Dedifferentiated amniotic fluid mesenchymal stem cell (primary cell): ENCODE measurements around the gene FRMD1.

Source experiments
- DNase-seq: peaks from one replicate; pipeline ENCODE4 v3.0.0-alpha.2; 2016; ENCODE audit errors: extremely low spot score

Gene FRMD1

DNA sequence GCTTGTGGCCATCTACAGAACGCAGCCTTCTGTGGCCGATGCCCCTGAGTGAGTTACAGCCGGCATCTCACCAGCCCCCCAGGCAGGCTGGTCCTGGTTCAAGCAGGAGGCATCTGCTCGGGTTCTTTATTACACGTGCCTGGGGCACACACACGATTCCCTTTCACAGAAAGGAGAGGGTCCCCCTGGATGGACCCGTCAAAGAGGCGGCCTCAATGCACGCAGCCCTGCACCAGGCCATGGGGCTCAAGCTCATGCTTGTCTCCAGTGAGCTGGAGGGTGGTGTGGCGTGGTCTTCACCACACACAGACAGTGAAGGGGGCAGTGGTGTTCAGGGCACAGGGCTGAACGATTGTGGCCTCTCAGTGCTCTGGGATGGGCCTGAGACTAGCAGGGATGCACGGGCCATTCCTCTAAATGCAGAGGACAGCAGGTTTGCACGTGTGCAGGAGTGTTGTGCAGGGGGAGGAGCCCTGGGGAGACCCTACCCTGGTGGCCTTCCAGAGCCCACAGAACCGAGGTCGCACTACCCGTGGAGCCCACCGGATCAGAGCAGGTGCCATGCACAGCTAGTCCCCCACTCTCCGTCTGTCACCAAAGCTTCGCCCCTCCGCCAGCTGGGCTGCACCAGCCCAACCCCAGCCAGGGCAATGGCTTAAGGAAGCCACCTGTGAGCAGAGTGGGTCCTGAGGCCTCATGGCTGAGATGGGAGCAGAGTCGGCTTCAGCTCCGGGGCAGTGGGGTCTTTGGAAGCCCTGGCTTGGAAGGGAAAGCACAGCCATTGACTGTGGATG lies 23.1 kb downstream of the FRMD1 start:
- DNase-seq = no peak

DNA sequence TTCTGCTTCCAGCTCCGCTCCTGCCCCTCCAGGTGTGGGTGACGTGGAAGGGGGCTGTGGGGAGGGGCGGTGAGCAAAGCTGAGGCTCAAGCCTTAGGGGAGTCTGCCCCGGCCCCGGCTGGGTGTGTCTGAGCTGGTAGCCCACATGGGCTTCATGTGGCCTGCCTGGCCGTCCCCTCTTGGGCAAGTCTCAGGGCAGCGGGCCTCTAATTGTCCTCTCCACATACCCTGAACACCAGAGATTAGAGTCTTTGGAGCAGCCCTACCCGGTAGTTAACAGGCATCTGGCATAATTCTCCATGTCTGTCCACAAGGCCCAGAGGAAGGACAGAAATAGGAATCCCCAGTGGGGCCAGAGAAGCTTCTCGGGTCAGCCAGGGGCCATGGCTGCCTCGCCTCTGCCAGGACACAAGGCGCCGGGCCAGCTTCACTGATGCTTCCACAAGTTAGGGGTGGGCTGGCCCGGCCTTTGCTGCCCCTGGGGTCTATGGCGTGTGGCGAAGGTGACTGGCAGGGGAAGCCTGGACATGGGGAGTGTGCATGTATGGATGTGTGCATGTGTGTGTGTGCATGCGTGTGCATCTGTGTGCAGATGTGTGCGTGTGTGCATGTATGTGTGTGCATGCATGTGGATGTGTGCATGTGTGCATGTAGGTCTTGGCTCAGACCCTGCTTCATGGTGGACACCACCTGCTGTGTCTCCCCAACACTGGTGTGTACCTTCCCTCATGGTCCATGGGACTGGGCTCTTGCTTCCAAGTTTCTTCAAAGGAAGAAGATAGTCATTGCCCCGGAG lies 24.0 kb downstream of the FRMD1 start:
- DNase-seq = no peak

DNA sequence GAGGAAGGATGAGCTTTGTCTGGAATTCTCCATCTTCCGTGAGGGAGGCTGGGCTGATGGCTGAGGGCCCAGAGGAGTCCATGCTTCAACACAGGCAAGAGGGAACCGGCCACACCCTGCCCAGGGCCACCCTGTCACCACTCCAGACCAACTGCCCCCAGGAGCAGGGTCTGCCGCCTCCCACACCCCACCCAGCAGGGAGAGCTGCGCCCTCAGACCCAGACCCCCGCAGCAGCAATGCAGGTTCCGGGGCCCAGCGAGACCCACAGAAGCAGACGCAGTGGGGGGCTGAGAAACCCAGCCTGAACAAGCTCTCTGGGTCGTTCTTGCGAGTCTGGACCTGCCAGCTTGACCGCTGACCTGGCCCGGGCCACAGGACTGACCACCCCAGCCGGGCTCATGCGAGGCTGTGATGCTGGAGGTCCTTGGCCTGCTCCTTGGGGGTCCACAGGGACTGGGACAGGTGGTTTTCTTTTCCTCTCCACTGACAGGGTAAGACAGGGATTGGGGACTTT lies 25.0 kb downstream of the FRMD1 start:
- no peak for DNase-seq

DNA sequence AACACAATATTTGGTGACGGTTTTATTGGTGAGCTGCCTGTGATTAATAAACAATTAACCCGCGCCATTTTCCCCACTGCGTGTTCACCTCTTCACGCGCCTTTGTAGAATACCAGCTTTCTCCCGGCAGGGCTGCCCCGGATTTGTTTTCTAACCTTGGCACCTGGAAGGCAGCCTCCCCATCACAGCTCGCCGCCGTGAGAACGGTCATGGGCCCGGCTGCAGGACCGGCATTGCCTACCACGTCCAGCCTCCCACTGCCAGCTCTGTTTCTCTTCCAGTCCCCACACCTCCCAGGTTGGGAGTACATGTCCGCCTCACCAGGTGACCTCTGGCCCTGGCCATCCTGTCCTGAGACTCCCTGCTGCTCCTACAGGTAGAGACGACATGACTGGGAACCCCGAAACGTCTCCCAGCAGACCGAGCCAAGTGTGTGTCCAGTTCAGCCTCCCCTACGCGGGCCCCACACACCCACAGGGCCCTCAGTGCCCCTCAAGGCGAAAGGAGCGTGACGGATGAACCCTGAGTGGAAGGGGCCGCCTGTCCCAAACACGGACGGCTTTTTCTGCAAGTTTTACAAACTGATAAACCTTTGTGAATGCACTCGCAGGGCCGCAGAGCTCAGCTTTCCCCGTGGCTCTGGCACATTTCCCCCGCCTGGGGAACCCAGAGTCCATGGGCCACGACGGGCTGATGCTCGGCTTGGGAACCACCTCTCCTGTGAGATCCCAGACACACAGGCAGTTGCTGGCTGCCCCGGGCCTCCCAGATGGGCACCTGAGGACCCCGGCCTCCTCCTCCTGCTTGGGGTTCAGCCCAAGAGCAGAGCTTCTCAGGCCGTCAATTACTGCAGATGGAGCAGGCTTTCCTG lies 25.7 kb downstream of the FRMD1 start:
- DNase-seq = no peak

DNA sequence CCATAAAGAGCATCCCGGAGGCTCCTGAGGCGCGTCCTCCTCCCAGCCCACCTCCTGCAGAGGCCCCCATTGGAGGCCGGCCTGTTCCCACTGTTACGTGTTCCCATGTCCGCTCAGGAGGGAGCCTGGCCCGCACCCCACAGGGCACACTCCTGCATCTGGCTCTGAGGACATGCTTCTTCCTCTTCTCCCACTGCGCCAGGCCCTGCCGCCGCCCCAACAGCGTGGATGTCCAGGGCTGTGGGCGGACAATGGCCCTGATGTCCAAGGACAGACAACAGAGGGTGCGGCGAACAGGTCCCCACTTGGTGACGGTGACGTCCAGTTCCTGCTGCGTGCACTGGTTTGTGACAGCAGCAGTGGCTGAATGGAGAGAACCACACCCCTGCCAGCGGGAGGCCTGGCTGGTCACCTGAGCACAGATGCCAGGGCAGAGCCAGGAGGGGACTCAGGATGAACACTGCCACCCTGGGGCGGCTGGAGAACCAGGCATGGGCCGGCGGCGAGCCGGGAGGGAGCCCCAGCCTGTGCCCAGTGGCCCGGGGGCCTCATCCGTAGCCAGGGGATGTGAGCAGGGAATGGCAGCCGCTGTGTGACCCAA lies 26.6 kb downstream of the FRMD1 start:
- DNase-seq = no peak

DNA sequence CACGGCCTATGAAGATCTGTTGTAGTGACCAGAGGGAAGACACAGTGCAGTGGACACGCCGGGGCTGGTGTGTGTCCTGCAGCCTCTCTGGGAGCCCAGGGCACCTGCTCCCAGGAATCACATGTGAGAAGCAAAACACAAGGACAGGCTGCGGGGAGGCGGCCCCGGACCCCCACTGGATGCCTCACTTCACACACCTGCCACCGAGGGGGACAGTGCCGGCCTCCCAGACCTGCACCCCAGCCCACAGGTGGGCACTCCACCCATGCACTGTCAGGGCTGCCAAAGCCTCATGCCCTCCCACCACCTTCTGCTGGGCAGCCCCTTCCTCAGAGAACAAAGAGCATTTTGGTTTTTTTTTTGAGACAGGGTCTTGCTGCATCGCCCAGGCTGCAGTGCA lies 27.4 kb downstream of the FRMD1 start:
- no peak for DNase-seq

DNA sequence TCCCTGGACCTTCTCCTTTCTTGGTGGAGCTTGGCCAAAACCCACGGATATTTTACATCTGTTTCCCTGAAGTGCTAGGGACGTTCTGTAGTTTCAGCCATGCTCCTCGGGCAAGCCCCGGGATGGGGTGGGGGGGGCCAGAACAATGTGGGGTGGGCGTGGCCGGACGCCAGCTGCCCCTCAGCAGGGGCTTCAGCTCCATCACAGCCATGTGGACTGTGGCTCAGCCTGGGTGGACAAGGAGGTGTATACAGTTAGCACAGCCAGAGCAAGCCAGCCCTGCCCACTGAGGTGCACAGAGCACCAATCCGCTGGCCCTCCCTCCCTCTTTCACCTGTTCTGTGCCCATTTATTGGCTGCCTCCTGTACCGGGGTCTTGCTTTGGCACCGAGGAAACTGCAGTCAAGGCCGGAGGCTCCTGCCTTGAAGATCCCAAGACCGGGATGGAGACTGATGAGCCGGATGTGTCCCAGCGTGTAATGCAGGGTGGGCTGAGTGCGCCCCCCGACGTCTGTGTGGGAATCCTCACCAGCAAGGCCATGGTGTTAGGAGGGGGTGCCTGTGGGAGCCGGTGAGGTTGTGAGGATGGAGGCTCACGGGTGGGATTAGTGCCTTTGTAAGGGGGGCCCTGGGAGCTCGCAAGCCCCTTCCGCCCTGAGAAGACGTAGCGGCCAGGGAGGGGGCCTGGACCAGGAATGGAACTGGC lies 28.0 kb downstream of the FRMD1 start:
- DNase-seq = no peak

DNA sequence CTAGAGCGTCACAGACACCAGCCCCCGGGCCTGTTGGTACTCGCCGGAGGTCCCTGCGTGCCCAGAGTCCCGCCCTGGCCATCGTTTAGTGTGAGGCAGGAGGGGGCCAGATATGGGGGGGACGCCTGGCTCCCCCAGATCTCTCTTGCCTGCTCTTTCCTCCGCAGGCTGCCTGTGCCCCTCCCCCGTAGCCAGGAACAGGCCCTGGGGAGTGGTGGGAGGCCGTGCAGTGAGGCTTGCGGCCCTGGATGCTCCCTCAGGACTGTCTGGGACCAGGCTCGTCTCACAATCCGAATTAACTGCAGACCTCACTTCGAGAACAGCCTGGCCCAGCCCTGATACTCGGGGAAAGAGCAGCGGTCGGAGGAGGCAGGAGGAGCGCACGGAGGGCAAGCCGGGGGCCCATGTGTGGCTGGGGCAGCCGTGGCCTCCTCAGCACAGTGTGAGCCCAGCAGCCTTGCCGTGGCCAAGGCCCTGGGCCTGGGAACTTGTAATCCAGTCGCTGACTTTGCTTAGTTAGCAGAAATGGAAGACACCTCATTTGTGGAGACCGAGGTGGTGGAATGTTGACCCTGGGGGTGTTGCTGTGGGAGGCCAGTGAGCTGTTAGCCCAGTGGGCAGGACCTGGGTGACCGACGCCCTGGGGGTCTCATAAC lies 28.7 kb downstream of the FRMD1 start:
- no peak for DNase-seq

DNA sequence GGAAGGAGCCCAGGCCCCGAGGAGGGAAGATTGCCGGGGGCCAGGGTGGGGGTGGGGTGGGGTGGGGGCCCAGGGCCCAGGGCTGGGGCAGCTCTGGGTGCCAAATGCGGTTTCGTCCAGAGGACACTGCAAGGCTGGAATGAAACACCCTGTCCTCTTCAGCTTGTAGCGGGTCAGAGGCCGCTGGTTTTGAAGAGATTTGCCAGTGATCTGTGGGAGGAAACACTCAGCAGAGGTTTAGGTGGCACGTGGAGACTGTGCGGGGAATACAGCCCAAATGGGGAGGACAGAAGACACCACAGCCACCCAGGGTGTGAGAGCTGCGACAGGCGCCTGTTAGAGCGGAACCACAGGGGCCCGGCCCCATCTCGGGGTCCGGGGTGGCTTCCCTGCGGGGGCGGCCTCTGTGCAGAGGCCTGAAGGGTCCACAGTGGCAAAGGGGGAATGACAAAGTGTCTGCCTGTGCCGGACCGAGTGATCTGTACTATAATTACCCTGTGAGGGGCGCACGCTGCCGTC lies 29.2 kb downstream of the FRMD1 start:
- DNase-seq = no peak

DNA sequence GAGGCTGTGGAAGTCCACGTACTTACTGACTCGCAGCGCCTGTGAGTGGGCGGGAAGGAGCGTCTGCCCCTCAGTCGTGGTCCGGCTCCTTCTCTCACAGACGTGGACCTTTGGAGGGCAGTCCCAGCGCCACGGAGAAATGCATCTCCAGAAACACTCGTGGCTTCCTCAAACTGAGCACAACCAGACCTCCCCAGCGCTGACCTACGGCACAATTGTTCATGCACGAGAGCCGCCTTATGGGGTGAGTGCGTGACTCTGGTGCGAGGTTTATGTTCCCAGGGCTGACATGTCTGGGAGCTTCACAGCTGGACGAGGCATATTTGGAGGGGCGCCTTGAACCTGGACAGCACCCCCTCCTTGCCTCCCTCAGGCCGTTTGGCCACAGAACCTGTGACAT lies 29.7 kb downstream of the FRMD1 start:
- DNase-seq = no peak

DNA sequence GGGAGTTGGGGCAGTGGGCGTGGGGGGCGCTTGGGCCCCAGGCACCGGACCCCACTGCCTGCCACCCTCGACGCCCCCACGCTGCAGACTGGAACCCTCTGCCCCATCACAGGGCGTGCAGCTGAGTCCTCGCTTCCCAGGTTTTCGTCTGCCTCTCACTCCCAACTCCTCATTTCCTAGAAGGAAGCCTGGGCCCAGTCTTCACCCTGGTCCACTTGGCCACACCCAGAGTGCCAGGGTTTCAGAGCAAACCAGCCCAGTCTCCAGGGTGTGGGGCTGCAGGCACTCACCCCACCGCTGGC lies 30.3 kb downstream of the FRMD1 start:
- DNase-seq = no peak

DNA sequence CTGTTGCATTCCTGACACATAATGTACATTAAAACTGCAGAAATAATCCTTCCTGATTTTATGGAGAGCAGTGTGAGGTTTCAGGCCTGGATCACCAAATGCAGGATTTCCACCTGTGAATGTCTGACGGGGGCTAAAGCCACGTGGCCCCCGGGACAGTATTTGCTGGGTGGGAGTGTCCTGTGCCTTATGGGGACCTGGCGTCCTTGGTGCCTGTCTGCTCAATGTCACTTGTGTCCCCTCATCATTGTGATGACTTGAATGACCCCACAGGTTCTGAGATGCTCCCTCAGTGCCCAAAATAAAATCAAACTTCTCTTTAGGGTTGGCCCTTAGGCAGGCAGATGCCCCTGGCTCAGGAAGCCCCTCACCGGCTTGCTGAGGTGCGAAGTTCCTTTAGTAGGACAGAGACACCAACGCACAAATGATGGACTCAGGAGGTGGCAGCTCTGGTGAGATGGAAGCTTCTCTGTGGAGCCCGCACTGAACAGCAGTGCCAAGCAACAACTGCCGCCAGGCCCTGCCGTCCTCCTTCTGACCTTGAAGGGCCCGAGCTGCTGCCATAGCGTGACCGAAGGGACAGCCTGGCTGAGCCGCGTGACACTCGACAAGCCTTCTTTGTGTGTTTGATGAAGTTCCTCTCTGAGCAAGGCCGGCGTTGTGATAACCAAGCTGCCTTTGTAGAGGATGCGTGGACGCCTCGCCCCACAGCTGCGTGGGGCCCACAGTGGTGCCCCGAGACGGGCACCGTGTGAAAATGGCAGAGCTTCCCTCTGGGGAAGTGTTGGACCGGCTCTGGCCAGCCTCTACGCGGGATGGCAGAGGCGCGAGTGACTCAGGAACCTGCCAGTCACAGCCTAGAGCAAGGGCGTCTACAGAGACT lies 30.9 kb downstream of the FRMD1 start:
- DNase-seq = no peak

DNA sequence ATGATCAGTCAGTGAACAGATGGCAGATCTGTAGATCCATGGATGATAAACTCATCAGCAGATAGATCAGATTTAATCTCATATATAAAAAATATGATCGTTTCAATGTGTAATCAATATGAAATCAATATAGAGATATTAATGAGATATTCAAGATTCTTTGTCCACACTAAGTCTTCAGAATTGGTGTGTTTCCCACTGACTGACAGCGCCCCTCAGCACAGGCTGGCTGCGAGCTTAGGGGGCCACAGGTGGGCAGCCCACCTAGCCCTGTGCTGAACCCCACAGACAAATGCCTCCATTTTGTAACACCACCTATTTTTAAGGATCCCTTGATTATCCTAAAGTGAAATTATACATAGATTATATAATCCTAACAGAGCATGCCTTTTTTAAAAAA lies 32.3 kb downstream of the FRMD1 start:
- DNase-seq = no peak

DNA sequence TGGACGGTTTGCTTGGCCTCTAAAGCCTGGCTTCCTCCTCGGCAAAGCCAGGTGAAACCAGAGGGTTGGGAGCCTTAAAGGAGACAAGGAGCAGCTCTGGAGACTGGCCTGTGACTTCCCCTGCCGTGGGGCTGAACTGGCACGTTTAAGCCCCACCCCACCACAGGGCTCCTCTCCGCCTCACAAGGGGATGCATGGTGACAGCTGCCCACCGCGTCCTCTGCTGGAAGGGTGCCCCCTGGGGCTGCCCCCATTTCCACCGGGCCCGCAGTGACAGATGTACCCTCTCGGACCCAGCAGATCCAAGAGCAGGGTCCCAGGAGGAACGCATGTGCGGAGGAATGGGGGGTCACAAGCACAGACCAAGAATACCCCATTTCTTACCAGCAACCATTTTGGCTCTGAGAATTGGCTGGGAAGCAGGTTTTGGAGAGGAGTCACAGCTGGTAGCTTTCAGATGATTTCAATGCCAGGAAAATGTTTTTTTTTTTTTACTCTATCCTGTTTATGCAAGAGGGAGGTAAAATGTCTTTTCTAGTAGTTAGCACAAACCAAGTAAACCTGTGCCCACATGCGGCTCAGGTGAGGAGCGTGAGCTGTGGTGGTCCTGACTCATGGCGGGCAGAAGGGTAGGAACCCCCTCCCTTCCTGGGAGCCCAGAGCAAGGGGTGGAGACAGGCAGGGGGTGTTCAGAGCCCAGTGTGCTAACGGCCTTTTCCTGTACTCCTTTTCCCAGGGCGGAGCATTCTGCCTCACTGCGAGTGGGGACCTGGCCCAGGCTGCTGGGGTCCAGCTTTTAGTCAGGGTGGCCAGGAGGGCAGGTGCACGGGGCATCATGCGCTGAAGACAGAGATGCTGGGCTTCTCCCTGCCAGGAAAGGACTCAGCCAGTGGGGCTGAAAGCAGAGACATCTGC lies 33.0 kb downstream of the FRMD1 start:
- no peak for DNase-seq

DNA sequence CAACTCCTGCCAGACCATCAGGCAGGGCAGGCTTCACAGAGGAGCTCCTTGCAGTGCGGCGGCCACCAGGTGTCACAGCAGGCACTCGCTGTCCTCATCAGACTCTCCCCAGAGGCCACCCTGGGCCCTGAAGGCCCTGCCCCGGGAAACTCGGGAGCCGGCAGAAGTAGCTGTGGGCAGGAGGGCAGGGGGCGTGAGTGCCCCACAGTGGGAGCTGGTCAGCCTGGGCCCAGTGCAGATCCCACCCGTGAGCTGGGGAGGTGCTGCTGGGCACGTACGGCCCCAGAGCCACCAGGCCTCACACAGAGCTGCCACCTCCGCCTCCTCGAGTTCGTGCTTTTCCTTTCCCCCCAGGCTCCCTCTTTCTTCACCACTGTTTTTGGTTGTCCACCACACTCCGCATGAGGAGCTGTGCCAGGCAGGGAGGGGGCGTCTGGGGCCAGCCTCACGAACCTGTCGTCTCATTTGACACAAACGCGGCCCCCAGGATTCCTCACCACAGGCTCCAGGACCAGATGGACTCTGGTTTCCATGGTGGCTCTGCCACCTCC lies 33.8 kb downstream of the FRMD1 start:
- DNase-seq = no peak

DNA sequence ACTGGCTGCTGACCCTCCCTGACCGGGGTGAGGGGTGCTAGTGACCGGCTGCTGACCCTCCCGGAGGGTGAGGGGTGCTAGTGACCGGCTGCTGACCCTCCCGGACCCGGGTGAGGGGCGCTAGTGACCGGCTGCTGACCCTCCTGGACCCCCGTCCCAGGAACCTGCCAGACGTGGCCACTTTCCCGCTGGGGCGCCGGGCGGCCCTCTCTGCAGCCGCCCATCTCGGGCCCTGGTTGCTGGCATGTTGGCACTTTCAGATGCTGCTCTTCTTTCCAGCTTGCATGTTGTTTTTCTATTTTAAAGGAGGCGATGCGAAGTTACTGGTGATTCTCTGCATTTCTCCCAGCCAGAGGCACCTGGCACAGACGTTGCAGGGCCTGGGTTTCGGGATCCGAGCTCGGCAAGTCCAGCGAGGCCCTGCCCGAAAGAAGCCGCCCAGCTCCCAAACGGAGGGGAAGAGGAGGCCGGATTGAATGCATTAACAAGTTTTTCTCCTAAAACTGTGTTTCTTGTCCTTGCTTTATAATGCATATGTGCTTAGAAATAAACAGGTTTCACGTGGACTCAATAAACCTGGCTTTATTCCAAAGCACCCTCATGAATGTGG lies 34.4 kb downstream of the FRMD1 start:
- DNase-seq = no peak

DNA sequence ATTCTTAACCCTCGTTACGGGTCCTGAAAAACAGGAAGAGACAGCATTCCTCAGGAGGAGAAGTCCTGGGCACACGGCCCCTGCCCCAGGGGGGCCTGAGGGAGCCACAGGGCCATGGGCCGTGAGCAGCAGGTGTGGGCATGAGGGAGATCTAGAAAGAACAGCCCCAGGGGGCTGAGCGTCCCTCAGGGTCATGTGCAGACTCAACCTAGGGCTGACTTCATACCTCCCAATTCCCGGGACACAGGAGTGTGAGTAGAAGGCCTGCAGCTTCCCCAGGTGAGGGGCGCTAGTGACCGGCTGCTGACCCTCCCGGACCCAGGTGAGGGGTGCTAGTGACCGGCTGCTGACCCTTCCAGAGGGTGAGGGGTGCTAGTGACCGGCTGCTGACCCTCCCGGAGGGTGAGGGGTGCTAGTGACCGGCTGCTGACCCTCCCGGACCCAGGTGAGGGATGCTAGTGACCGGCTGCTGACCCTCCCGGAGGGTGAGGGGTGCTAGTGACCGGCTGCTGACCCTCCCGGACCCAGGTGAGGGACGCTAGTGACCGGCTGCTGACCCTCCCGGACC lies 35.1 kb downstream of the FRMD1 start:
- no peak for DNase-seq
